ENCODE measurements around the gene S100A12. TPM values are rescaled to one million over a fixed set of nuclear protein-coding genes. Genes with fewer than 3 reads are reported as not detected.
"Not testable (repeated sequence)": the region's sequence is repeated elsewhere in the genome, so short reads cannot be mapped to it uniquely, and the experiment has no call there.

S100A12 gene
- total RNA-seq, 1 experiment from 2014 or later, result not detected

- H3K79me2 ChIP-seq (ENCODE audit: low read length); CTCF ChIA-PET; POLR2A ChIA-PET (ENCODE audit: unreplicated experiment); DNase-seq; H4K20me1 ChIP-seq (ENCODE audit: low read length); H3K9me2 ChIP-seq (replicated peaks; ENCODE audit: low read length); H3K27ac ChIP-seq (ENCODE audit: low read length); H3K4me1 ChIP-seq (ENCODE audit: insufficient read depth, low read length); H3K9ac ChIP-seq (ENCODE audit: low read length); ATAC-seq; BruUV-seq (replicated peaks); H3K4me2 ChIP-seq (ENCODE audit: low read length); H3F3A ChIP-seq (ENCODE audit: low read length, unreplicated experiment); H3K36me3 ChIP-seq (ENCODE audit: low read depth, low read length); intact Hi-C loops (cut with micrococcal nuclease); H3K9me3 ChIP-seq (ENCODE audit: low read length): not testable (repeated sequence)
- peak overlapping the region; percentile 45; the same call in 1 of the 2 replicates for H2AFZ ChIP-seq (ENCODE audit: low read length)
- H3K4me3 ChIP-seq (ENCODE audit: low read length), result 0 out of 2 replicates have a peak overlapping the region, but pooled peaks have one; percentile 18
- peaks cover 50% of the 10 kb centered on the region for H3K27me3 ChIP-seq (ENCODE audit: low read length)
Observed at GRCh38 chr1:153407274-153407673, 31.9 kb upstream of the S100A12 start.

- H3F3A ChIP-seq (ENCODE audit: low read length, unreplicated experiment); H4K20me1 ChIP-seq (ENCODE audit: low read length); H3K79me2 ChIP-seq (ENCODE audit: low read length); H3K9me3 ChIP-seq (ENCODE audit: low read length); CTCF ChIA-PET; H3K4me2 ChIP-seq (ENCODE audit: low read length); H3K9ac ChIP-seq (ENCODE audit: low read length); DNase-seq; BruUV-seq (replicated peaks); POLR2A ChIA-PET (ENCODE audit: unreplicated experiment); H3K4me3 ChIP-seq (ENCODE audit: low read length); H3K4me1 ChIP-seq (ENCODE audit: insufficient read depth, low read length); H3K36me3 ChIP-seq (ENCODE audit: low read depth, low read length); H3K27ac ChIP-seq (ENCODE audit: low read length); H3K9me2 ChIP-seq (replicated peaks; ENCODE audit: low read length); H2AFZ ChIP-seq (ENCODE audit: low read length); ATAC-seq: not testable (repeated sequence)
- peaks cover 63% of the 10 kb centered on the region for H3K27me3 ChIP-seq (ENCODE audit: low read length)
- intact Hi-C loops (cut with micrococcal nuclease), result loop anchor here (2.0 kb wide), 1 partner anchor 51 kb away; no protein-coding TSS in a partner anchor
Observed at GRCh38 chr1:153405825-153406599, 30.6 kb upstream of the S100A12 start.

GRCh38 chr1:153404768-153405167 lies 29.3 kb upstream of the S100A12 start:
- POLR2A ChIA-PET (ENCODE audit: unreplicated experiment), result no interaction called here
- no peaks in the 10 kb centered on the region for H4K20me1 ChIP-seq (ENCODE audit: low read length)
- H3K4me2 ChIP-seq (ENCODE audit: low read length), result no peak overlapping the region
- CTCF ChIA-PET, result interaction anchor here (0.6 kb wide), 1 partner anchor 89 kb away, joined by 4 read pairs; no protein-coding TSS in a partner anchor
- intact Hi-C loops (cut with micrococcal nuclease), result loop anchor here (2.0 kb wide), 1 partner anchor 50 kb away; no protein-coding TSS in a partner anchor
- H3K4me1 ChIP-seq (ENCODE audit: insufficient read depth, low read length), result no peaks in the 10 kb centered on the region
- no TSS peak for BruUV-seq (replicated peaks)
- H3K9me3 ChIP-seq (ENCODE audit: low read length), result no peaks in the 10 kb centered on the region
- TF ChIP-seq EZH2 (IDR thresholded peaks at IDR 0.05; ENCODE audit: low read length, unreplicated experiment) (no peak), CTCF (conservative IDR thresholded peaks at IDR 0.05; ENCODE audit: low read depth, low read length) (peak; percentile 75)
- no peak overlapping the region for H3K27ac ChIP-seq (ENCODE audit: low read length)
- no peak overlapping the region for H2AFZ ChIP-seq (ENCODE audit: low read length)
- DNase-seq (peak; percentile 64), ATAC-seq (peak; percentile 31; the same call in 1 of the 2 replicates)
- H3K9ac ChIP-seq (ENCODE audit: low read length), result no peak overlapping the region
- H3K4me3 ChIP-seq (ENCODE audit: low read length), result no peak overlapping the region
- H3K9me2 ChIP-seq (replicated peaks; ENCODE audit: low read length), result no peaks in the 10 kb centered on the region
- H3K36me3 ChIP-seq (ENCODE audit: low read depth, low read length), result no peaks in the 10 kb centered on the region
- H3K79me2 ChIP-seq (ENCODE audit: low read length), result no peaks in the 10 kb centered on the region
- peaks cover 75% of the 10 kb centered on the region for H3K27me3 ChIP-seq (ENCODE audit: low read length)
- H3F3A ChIP-seq (ENCODE audit: low read length, unreplicated experiment), result no peaks in the 10 kb centered on the region
